ENCODE data around the gene RALGAPA2.

The RALGAPA2 gene

GRCh38 chr20:20683481-20684321 lies 28.7 kb downstream of the RALGAPA2 start:
- no peak for DNase-seq (ENCODE audit: low read depth, low spot score)

GRCh38 chr20:20683020-20683419 lies 29.4 kb downstream of the RALGAPA2 start:
- DNase-seq (ENCODE audit: low read depth, low spot score): no peak

GRCh38 chr20:20680991-20681508 lies 31.4 kb downstream of the RALGAPA2 start:
- DNase-seq (ENCODE audit: low read depth, low spot score): no peak

- no peak for DNase-seq (ENCODE audit: low read depth, low spot score)
These were observed 33.1 kb downstream of the RALGAPA2 start for GRCh38 chr20:20679316-20679715.

GRCh38 chr20:20677186-20677585 lies 35.3 kb downstream of the RALGAPA2 start:
- DNase-seq (ENCODE audit: low read depth, low spot score): no peak

GRCh38 chr20:20668639-20669038 lies 43.8 kb downstream of the RALGAPA2 start:
- DNase-seq (ENCODE audit: low read depth, low spot score): no peak

GRCh38 chr20:20666359-20666758 lies 46.1 kb downstream of the RALGAPA2 start:
- DNase-seq (ENCODE audit: low read depth, low spot score): no peak

GRCh38 chr20:20665606-20666332 lies 46.7 kb downstream of the RALGAPA2 start:
- DNase-seq (ENCODE audit: low read depth, low spot score): no peak

GRCh38 chr20:20664795-20665589 lies 47.5 kb downstream of the RALGAPA2 start:
- no peak for DNase-seq (ENCODE audit: low read depth, low spot score)

- no peak for DNase-seq (ENCODE audit: low read depth, low spot score)
These were observed 48.6 kb downstream of the RALGAPA2 start for GRCh38 chr20:20663841-20664240.

GRCh38 chr20:20658871-20659431 lies 53.5 kb downstream of the RALGAPA2 start:
- DNase-seq (ENCODE audit: low read depth, low spot score): no peak

GRCh38 chr20:20658123-20658522 lies 54.3 kb downstream of the RALGAPA2 start:
- no peak for DNase-seq (ENCODE audit: low read depth, low spot score)

- DNase-seq (ENCODE audit: low read depth, low spot score): no peak
These were observed 55.4 kb downstream of the RALGAPA2 start for GRCh38 chr20:20657092-20657491.

GRCh38 chr20:20655883-20656282 lies 56.6 kb downstream of the RALGAPA2 start:
- DNase-seq (ENCODE audit: low read depth, low spot score): no peak

GRCh38 chr20:20649945-20650344 lies 62.5 kb downstream of the RALGAPA2 start:
- DNase-seq (ENCODE audit: low read depth, low spot score): no peak

GRCh38 chr20:20643927-20644326 lies 68.5 kb downstream of the RALGAPA2 start:
- no peak for DNase-seq (ENCODE audit: low read depth, low spot score)

- no peak for DNase-seq (ENCODE audit: low read depth, low spot score)
These were observed 70.7 kb downstream of the RALGAPA2 start for GRCh38 chr20:20641783-20642182.

GRCh38 chr20:20638878-20639277 lies 73.6 kb downstream of the RALGAPA2 start:
- DNase-seq (ENCODE audit: low read depth, low spot score): no peak

- no peak for DNase-seq (ENCODE audit: low read depth, low spot score)
These were observed 74.3 kb downstream of the RALGAPA2 start for GRCh38 chr20:20637998-20638725.

GRCh38 chr20:20635006-20635405 lies 77.4 kb downstream of the RALGAPA2 start:
- no peak for DNase-seq (ENCODE audit: low read depth, low spot score)

- DNase-seq (ENCODE audit: low read depth, low spot score): no peak
These were observed 79.8 kb downstream of the RALGAPA2 start for GRCh38 chr20:20632644-20633043.

Measured in activated naive CD8-positive, alpha-beta T cell treated with anti-CD3 and anti-CD28 coated beads, Interleukin-2, amount 50 U/mL, for 16 hours (primary cell).